A673 (cell line): ENCODE measurements around the gene RRP1B.

Source experiments
- CTCF ChIP-seq: fragments of 300-800, 200-600 bp; sonication (generic); conservative IDR thresholded peaks from 2 replicates; pipeline ENCODE4 v1.5.1; 2017; ENCODE audit warnings: low read depth, mild to moderate bottlenecking, antibody characterized with exemption, low read length, moderate library complexity, mixed read lengths
- EZH2 ChIP-seq: fragments of 200-600 bp; sonication (generic); IDR thresholded peaks from 2 replicates; pipeline ENCODE4 v1.6.1; 2017; ENCODE audit warnings: borderline replicate concordance, low read depth, mild to moderate bottlenecking, mixed read lengths, antibody characterized with exemption, low read length; ENCODE audit not compliant: poor library complexity, severe bottlenecking

- TF ChIP-seq CTCF = no peak
- no peak for TF ChIP-seq EZH2
Measured at GRCh38 chr21:43731476-43731875, 72.1 kb downstream of the RRP1B start.
